ENCODE measurements around the gene PRICKLE2. TPM values are rescaled to one million over a fixed set of nuclear protein-coding genes. Genes with fewer than 3 reads are reported as not detected.

Gene PRICKLE2
- polyA plus RNA-seq, 2 of the 4 experiments (the other 2 are of a cell fraction), result 5.3 to 6.3 TPM

DNA sequence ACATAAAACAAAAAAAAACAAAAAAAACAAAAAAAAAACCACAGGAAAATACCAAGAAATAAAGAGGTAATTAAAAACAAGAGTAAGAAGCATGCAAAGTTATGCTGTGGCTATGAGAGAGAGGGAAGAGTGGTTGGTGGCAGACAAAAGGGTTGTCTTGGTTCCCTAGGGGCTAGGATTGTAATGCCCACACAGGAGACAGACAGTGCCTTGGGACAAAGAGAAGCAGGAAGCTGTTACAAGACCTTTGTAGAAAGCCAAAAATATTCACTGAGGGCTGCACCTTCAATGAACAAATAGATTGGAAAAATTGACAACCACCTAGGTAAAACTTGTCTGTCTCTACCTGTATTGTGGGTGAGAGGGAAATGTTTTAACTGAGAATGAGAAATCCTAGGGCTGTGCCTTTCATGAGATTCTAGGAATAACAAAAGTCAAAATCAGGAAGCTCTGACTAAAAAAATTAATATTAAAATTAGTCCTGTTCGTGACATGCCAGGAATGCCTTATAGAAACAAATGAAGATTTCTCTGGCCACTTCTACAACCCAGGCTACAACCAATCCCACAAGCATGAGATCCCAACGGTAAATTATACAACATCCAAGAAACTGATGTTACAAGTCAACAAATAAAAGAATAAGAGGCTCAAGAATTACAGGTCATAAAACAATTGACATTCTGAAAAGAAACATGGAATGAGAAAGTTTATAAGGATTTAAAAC, 45.0 kb upstream of the PRICKLE2 start:
- no peak overlapping the region for H3K27ac ChIP-seq
- H3K4me3 ChIP-seq, result no peak overlapping the region
- WGBS (ENCODE audit: missing lambda C conversion rate), result 49% methylated on average over 2 of the region's 2 CpGs
- H3K9me3 ChIP-seq, result peaks cover 10% of the 10 kb centered on the region; the same call in 1 of the 3 replicates
- H3K4me2 ChIP-seq, result no peak overlapping the region
- TF ChIP-seq SMC3 (IDR thresholded peaks at IDR 0.05) (no peak), JUN (IDR thresholded peaks at IDR 0.05) (no peak)
- TF ChIP-seq, protein P1, sequence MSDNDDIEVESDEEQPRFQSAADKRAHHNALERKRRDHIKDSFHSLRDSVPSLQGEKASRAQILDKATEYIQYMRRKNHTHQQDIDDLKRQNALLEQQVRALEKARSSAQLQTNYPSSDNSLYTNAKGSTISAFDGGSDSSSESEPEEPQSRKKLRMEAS (IDR thresholded peaks at IDR 0.05), result no peak
- ChIA-PET CTCF (interaction anchor here (1.3 kb wide), 1 partner anchor 127 kb away, joined by 3 read pairs; no protein-coding TSS in a partner anchor), POLR2A (no interaction called here)
- ATAC-seq, result no peak
- FAIRE-seq, result no peak
- no peak for DNase-seq (ENCODE audit: low read depth in 1 of 2, low spot score in 1 of 2)
- H3K4me1 ChIP-seq, result peaks cover 23% of the 10 kb centered on the region

DNA sequence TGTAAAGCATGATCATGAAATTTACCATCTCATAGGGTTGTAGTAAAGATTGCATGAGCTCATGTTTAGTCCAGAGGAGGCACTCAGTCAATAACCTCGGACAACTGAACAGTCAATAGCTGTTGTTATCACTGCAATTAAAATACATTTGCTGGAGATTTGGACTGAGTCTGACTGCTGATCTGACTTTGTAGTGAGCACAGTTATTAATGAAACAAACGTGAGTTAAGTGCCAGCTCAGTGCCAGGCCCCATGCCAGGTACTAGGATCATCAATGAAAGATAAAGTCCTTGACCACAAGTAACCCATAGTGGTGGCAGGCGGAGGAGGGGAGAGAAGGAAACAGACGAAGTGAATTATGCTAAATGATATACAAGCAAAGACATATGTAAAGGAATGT, 43.7 kb upstream of the PRICKLE2 start:
- DNase-seq (ENCODE audit: low read depth in 1 of 2, low spot score in 1 of 2) (no peak), FAIRE-seq (no peak), ATAC-seq (no peak)
- no peak overlapping the region for H3K4me3 ChIP-seq
- H3K9me3 ChIP-seq, result peaks cover 10% of the 10 kb centered on the region; the same call in 1 of the 3 replicates
- peak overlapping the region; percentile 19 to 83; a peak in 2 of 6 replicates for H3K27ac ChIP-seq
- no peak for TF ChIP-seq HOXB5 (CRISPR knock-in tag; IDR thresholded peaks at IDR 0.05)
- no peak for TF ChIP-seq MYC (IDR thresholded peaks at IDR 0.05; ENCODE audit: borderline replicate concordance, low read length)
- TF ChIP-seq SMC3 (IDR thresholded peaks at IDR 0.05), result no peak
- TF ChIP-seq EHMT2 (IDR thresholded peaks at IDR 0.05; ENCODE audit: low read depth), result no peak
- TF ChIP-seq JUN (IDR thresholded peaks at IDR 0.05), result no peak
- TF ChIP-seq, protein P1 (IDR thresholded peaks at IDR 0.05), result no peak
- TF ChIP-seq HEYL (CRISPR knock-in tag; IDR thresholded peaks at IDR 0.05), result no peak
- TF ChIP-seq, protein P2, sequence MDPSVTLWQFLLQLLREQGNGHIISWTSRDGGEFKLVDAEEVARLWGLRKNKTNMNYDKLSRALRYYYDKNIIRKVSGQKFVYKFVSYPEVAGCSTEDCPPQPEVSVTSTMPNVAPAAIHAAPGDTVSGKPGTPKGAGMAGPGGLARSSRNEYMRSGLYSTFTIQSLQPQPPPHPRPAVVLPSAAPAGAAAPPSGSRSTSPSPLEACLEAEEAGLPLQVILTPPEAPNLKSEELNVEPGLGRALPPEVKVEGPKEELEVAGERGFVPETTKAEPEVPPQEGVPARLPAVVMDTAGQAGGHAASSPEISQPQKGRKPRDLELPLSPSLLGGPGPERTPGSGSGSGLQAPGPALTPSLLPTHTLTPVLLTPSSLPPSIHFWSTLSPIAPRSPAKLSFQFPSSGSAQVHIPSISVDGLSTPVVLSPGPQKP (IDR thresholded peaks at IDR 0.05; ENCODE audit: low read depth, low read length), result no peak
- TF ChIP-seq TP53 (CRISPR knock-in tag; IDR thresholded peaks at IDR 0.05), result no peak
- TF ChIP-seq FOSB (CRISPR knock-in tag; IDR thresholded peaks at IDR 0.05), result no peak
- no peak for TF ChIP-seq BHLHE40 (IDR thresholded peaks at IDR 0.05; ENCODE audit: low read depth, low read length)
- TF ChIP-seq HDAC2 (IDR thresholded peaks at IDR 0.05), result no peak
- ChIA-PET CTCF (interaction anchor here (1.3 kb wide), 1 partner anchor 128 kb away, joined by 3 read pairs; no protein-coding TSS in a partner anchor), POLR2A (no interaction called here)
- H3K4me2 ChIP-seq, result no peak overlapping the region
- peaks cover 37% of the 10 kb centered on the region for H3K4me1 ChIP-seq
- 71% methylated on average over 4 of the region's 4 CpGs for WGBS (ENCODE audit: missing lambda C conversion rate)

DNA sequence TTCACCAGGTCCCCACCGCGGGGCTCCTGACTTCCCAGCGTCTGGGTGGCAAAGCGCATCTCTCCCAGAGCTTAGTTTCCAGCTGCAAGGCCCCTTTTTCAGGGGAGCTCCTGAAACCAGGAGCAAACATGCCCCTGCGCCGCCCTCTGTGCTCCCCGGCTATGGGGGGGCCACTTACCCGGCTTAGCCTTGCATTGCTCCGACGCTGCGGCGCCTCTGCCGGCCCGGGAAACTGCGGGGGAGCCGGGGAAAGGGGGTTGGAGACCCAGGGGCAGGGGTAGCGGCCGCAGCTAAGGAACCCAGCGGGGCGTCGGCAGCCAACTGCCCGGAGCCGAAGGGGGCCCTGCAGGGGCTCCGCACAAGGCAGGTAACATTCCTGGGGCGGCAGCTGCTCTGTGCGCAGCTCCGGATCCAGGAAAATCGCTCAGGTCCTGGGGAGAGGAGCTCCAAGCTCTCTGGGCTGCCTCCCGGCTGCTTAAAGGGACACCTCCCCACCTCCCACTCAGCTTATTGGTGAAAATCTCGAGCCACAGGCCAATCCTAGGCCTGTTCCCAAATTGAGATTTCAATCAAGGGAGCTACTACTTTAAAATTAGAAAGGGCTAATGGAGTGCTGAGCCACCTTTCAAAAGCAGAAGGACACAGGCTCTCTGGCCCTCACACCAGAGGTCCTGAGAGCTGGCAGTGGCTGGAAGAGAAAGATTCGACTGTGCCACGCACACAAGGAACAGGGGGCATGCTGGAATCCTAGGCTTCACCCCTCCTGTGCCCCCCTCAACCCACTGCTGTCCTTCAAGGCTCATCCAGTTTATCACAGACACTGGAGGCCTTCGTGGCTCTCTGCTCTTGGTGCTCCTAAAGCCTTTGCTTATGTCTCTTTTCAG, 42.7 kb upstream of the PRICKLE2 start:
- Histone ChIP-seq H3K9me3 (peaks cover 10% of the 10 kb centered on the region; the same call in 1 of the 3 replicates), H3K4me2 (no peak overlapping the region; the same call in 2 of the 3 replicates), H3K27ac (peak overlapping the region; percentile 83 to 91; a peak in 5 of 6 replicates), H3K4me1 (peaks cover 41% of the 10 kb centered on the region), H3K4me3 (no peak overlapping the region)
- POLR2A ChIA-PET, result interaction anchor here (2.6 kb wide), 1 partner anchor 43 kb away, joined by 14 read pairs; the partner anchor contains the start of gene PRICKLE2
- ATAC-seq (no peak), FAIRE-seq (no peak), DNase-seq (ENCODE audit: low read depth in 1 of 2, low spot score in 1 of 2) (no peak)
- WGBS (ENCODE audit: missing lambda C conversion rate), result 81% methylated on average over 8 of the region's 33 CpGs
- TF ChIP-seq HDAC2 (IDR thresholded peaks at IDR 0.05) (no peak), CEBPB (IDR thresholded peaks at IDR 0.05) (no peak), POLR2AphosphoS2 (conservative IDR thresholded peaks at IDR 0.05; ENCODE audit: low read length) (no peak), BHLHE40 (IDR thresholded peaks at IDR 0.05; ENCODE audit: low read depth, low read length) (no peak), ZC3H11A (IDR thresholded peaks at IDR 0.05) (no peak), HOXA7 (CRISPR knock-in tag; IDR thresholded peaks at IDR 0.05) (no peak), MAZ (IDR thresholded peaks at IDR 0.05; ENCODE audit: borderline replicate concordance, low read depth, low read length) (no peak)
- TF ChIP-seq, protein P2 (IDR thresholded peaks at IDR 0.05; ENCODE audit: low read depth, low read length), result no peak
- CTCF ChIA-PET, result interaction anchor here (1.0 to 1.5 kb wide), 6 partner anchors 11 to 217 kb away, joined by 3 to 4 read pairs (median 3); partner anchors contain the start of gene PRICKLE2
